D721Med (cell line): ENCODE measurements around the gene BCL10.
A peak's percentile ranks its signal among the peaks of the same experiment; 100 is the strongest.

Experiments
- DNase-seq: peaks from one replicate; pipeline ENCODE4 v3.0.0; 2011; ENCODE audit warnings: low spot score; ENCODE audit not compliant: insufficient read length
- FAIRE-seq: peaks from 2 replicates; lab custom pipeline; 2011; peaks lifted over from hg19 to GRCh38; lab: Jason Lieb, UNC
- CTCF ChIP-seq: IDR thresholded peaks from 2 replicates; pipeline ENCODE4 v1.5.1; 2012; ENCODE audit warnings: mild to moderate bottlenecking, control low read depth; ENCODE audit not compliant: insufficient read depth; ENCODE audit errors: missing control alignments

The BCL10 gene

GRCh38 chr1:85313888-85314696 lies 37.7 kb upstream of the BCL10 start:
- TF ChIP-seq CTCF: no peak
- DNase-seq (no peak), FAIRE-seq (no peak)

- no peak for DNase-seq
- no peak for TF ChIP-seq CTCF
- no peak for FAIRE-seq
Measured at GRCh38 chr1:85311818-85312217, 35.4 kb upstream of the BCL10 start.

GRCh38 chr1:85308833-85309350 lies 32.5 kb upstream of the BCL10 start:
- FAIRE-seq (no peak), DNase-seq (no peak)
- no peak for TF ChIP-seq CTCF

GRCh38 chr1:85307987-85308832 lies 31.8 kb upstream of the BCL10 start:
- DNase-seq: peak; percentile 39
- peak; percentile 98 for TF ChIP-seq CTCF
- FAIRE-seq: no peak

- TF ChIP-seq CTCF: no peak
- FAIRE-seq (no peak), DNase-seq (no peak)
Measured at GRCh38 chr1:85306236-85306635, 29.8 kb upstream of the BCL10 start.

- TF ChIP-seq CTCF: no peak
- DNase-seq (no peak), FAIRE-seq (no peak)
Measured at GRCh38 chr1:85303440-85304162, 27.2 kb upstream of the BCL10 start.
